Astrocyte (in vitro differentiated cells and primary cell): ENCODE data around the gene CMSS1. TPM values are rescaled to one million over a fixed set of nuclear protein-coding genes. Genes with fewer than 3 reads are reported as not detected.

ENCODE experiments used
- DNase-seq: peaks from one replicate; pipeline ENCODE4 v3.0.0-alpha.2; 2010; ENCODE audit warnings: low read depth
- FAIRE-seq: peaks from 2 replicates; lab custom pipeline; 2011; peaks lifted over from hg19 to GRCh38; lab: Jason Lieb, UNC
- H2AFZ ChIP-seq: 2 replicates; pipeline ENCODE4 v1.6.0; 2012; ENCODE audit warnings: low read depth, low read length, inconsistent platforms
- H3K27ac ChIP-seq: 2 replicates; pipeline ENCODE4 v1.5.1; 2011; ENCODE audit warnings: low read depth, low read length, inconsistent platforms
- H3K27me3 ChIP-seq: 2 replicates; pipeline ENCODE4 v1.6.0; 2011; ENCODE audit warnings: low read length, inconsistent platforms; ENCODE audit not compliant: insufficient read depth
- H3K36me3 ChIP-seq: 2 replicates; pipeline ENCODE4 v1.5.1; 2011; ENCODE audit warnings: low read length, inconsistent platforms; ENCODE audit not compliant: insufficient read depth
- H3K4me1 ChIP-seq: 2 replicates; pipeline ENCODE4 v1.5.1; 2011; ENCODE audit warnings: low read length, inconsistent platforms; ENCODE audit not compliant: insufficient read depth
- H3K4me2 ChIP-seq: 2 replicates; pipeline ENCODE4 v1.6.0; 2012; ENCODE audit warnings: low read length, inconsistent platforms
- H3K4me3 ChIP-seq: 2 replicates; pipeline ENCODE4 v1.5.1; 2011; ENCODE audit warnings: low read depth, mild to moderate bottlenecking, low read length, inconsistent platforms; ENCODE audit not compliant: insufficient read depth
- H3K79me2 ChIP-seq: 2 replicates; pipeline ENCODE4 v1.6.0; 2012; ENCODE audit warnings: mild to moderate bottlenecking, low read length, inconsistent platforms; ENCODE audit not compliant: insufficient read depth
- H3K9ac ChIP-seq: 2 replicates; pipeline ENCODE4 v1.6.0; 2012; ENCODE audit warnings: mild to moderate bottlenecking, low read length, inconsistent platforms
- H3K9me3 ChIP-seq: 2 replicates; pipeline ENCODE4 v1.5.1; 2012; ENCODE audit warnings: low read depth, mild to moderate bottlenecking, low read length, inconsistent platforms; ENCODE audit not compliant: insufficient read depth
- H4K20me1 ChIP-seq: 2 replicates; pipeline ENCODE4 v1.6.0; 2012; ENCODE audit warnings: low read length, inconsistent platforms; ENCODE audit not compliant: insufficient read depth
- H3K27ac Mint-ChIP-seq: one replicate; pipeline ENCODE4 v1.8.0; 2021; ENCODE audit warnings: mild to moderate bottlenecking, mixed read lengths; ENCODE audit not compliant: unreplicated experiment
- H3K27me3 Mint-ChIP-seq: one replicate; pipeline ENCODE4 v1.8.0; 2021; ENCODE audit warnings: low read depth, mixed read lengths; ENCODE audit not compliant: unreplicated experiment
- H3K36me3 Mint-ChIP-seq: one replicate; pipeline ENCODE4 v1.8.0; 2021; ENCODE audit warnings: low read depth, mixed read lengths; ENCODE audit not compliant: unreplicated experiment
- H3K4me1 Mint-ChIP-seq: one replicate; pipeline ENCODE4 v1.8.0; 2021; ENCODE audit warnings: low read depth, mixed read lengths; ENCODE audit not compliant: unreplicated experiment
- H3K4me3 Mint-ChIP-seq: one replicate; pipeline ENCODE4 v1.8.0; 2021; ENCODE audit warnings: mild to moderate bottlenecking, moderate library complexity, mixed read lengths; ENCODE audit not compliant: unreplicated experiment
- H3K9me3 Mint-ChIP-seq: one replicate; pipeline ENCODE4 v1.8.0; 2021; ENCODE audit warnings: mild to moderate bottlenecking, mixed read lengths; ENCODE audit not compliant: unreplicated experiment
- CTCF ChIP-seq: IDR thresholded peaks from 2 replicates; pipeline ENCODE4 v1.5.1; 2011; ENCODE audit warnings: low read depth, mild to moderate bottlenecking, inconsistent platforms, low read length, moderate library complexity; ENCODE audit not compliant: insufficient read depth
- EZH2 ChIP-seq: IDR thresholded peaks from 2 replicates; pipeline ENCODE4 v1.6.1; 2012; ENCODE audit warnings: mild to moderate bottlenecking, low read length, inconsistent platforms; ENCODE audit not compliant: insufficient read depth
- total RNA-seq: library from RNA; stranded (reverse); gene quantifications from 2 replicates; pipeline ENCODE4 v1.2.1, GENCODE V29; 2021

Gene CMSS1
- total RNA-seq, 1 donor from 2014 or later: 12.5 TPM

- no peak for FAIRE-seq
- H3K36me3 ChIP-seq: no peaks in the 10 kb centered on the region
- Mint-ChIP-seq H3K27ac (peak overlapping the region; percentile 15), H3K4me3 (no peak overlapping the region), H3K4me1 (peaks cover 34% of the 10 kb centered on the region), H3K9me3 (no peaks in the 10 kb centered on the region), H3K27me3 (no peaks in the 10 kb centered on the region), H3K36me3 (no peaks in the 10 kb centered on the region)
- no peak overlapping the region for H3K9ac ChIP-seq
- peaks cover 8% of the 10 kb centered on the region for H3K4me1 ChIP-seq
- H2AFZ ChIP-seq: no peak overlapping the region
- H4K20me1 ChIP-seq: no peaks in the 10 kb centered on the region
- H3K27me3 ChIP-seq: no peaks in the 10 kb centered on the region
- H3K9me3 ChIP-seq: no peaks in the 10 kb centered on the region
- H3K79me2 ChIP-seq: no peaks in the 10 kb centered on the region
- TF ChIP-seq EZH2: no peak
- TF ChIP-seq CTCF: no peak
- no peak overlapping the region for H3K27ac ChIP-seq
- H3K4me3 ChIP-seq: no peak overlapping the region
- no peak for DNase-seq
- H3K4me2 ChIP-seq: no peak overlapping the region
Observed at GRCh38 chr3:99768808-99769501, 48.7 kb upstream of the CMSS1 start.

- Mint-ChIP-seq H3K4me3 (no peak overlapping the region), H3K9me3 (no peaks in the 10 kb centered on the region), H3K27ac (peak overlapping the region; percentile 10), H3K27me3 (no peaks in the 10 kb centered on the region), H3K36me3 (no peaks in the 10 kb centered on the region), H3K4me1 (peaks cover 49% of the 10 kb centered on the region)
- no peaks in the 10 kb centered on the region for H3K27me3 ChIP-seq
- H3K9me3 ChIP-seq: no peaks in the 10 kb centered on the region
- FAIRE-seq (no peak), DNase-seq (no peak)
- no peak overlapping the region for H3K27ac ChIP-seq
- no peaks in the 10 kb centered on the region for H4K20me1 ChIP-seq
- TF ChIP-seq CTCF (no peak), EZH2 (no peak)
- H3K4me3 ChIP-seq: no peak overlapping the region
- H3K9ac ChIP-seq: no peak overlapping the region
- no peak overlapping the region for H3K4me2 ChIP-seq
- H3K36me3 ChIP-seq: peaks cover 3% of the 10 kb centered on the region
- H3K4me1 ChIP-seq: peaks cover 15% of the 10 kb centered on the region
- no peak overlapping the region for H2AFZ ChIP-seq
- no peaks in the 10 kb centered on the region for H3K79me2 ChIP-seq
Observed at GRCh38 chr3:99772171-99772570, 45.5 kb upstream of the CMSS1 start.

DNA sequence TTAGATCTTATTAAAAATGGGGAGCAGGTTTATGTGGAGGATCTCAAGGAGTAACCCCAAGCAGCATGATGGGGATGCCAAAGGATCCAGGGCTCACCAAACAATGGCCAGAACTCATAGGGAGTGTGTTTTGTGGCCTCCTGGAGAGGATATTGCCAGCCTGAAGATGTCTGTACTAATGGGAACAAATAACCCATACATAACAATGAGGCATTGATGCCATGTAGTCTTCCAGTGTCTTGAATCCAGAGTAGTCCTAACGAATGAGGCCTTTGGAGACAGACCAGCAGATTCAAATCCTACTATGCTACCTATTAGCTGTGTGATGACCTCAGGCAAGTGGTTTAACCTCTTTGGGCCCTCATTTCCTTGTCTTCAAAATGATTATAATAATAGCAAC, 45.0 kb upstream of the CMSS1 start:
- Histone ChIP-seq H3K4me1 (peaks cover 15% of the 10 kb centered on the region), H3K9ac (no peak overlapping the region), H3K27ac (no peak overlapping the region), H3K36me3 (peaks cover 3% of the 10 kb centered on the region), H3K4me3 (no peak overlapping the region), H3K27me3 (no peaks in the 10 kb centered on the region), H4K20me1 (no peaks in the 10 kb centered on the region), H2AFZ (no peak overlapping the region), H3K79me2 (no peaks in the 10 kb centered on the region), H3K4me2 (no peak overlapping the region), H3K9me3 (no peaks in the 10 kb centered on the region)
- Mint-ChIP-seq H3K9me3 (no peaks in the 10 kb centered on the region), H3K4me3 (no peak overlapping the region), H3K27me3 (no peaks in the 10 kb centered on the region), H3K4me1 (peaks cover 49% of the 10 kb centered on the region), H3K36me3 (no peaks in the 10 kb centered on the region), H3K27ac (peak overlapping the region; percentile 10)
- no peak for TF ChIP-seq EZH2
- TF ChIP-seq CTCF: no peak
- FAIRE-seq: no peak
- no peak for DNase-seq
